ENCODE results near the gene OSBP2. TPM values are rescaled to one million over a fixed set of nuclear protein-coding genes. Genes with fewer than 3 reads are reported as not detected.

OSBP2 gene
- total RNA-seq, 1 donor from 2014 or later, result 2.4 TPM

GRCh38 chr22:30785527-30785926, 90.9 kb downstream of the OSBP2 start:
- DNase-seq (ENCODE audit: low spot score), result no peak
- TF ChIP-seq CTCF (IDR thresholded peaks at IDR 0.05), result no peak
- no peaks in the 10 kb centered on the region for H3K36me3 Mint-ChIP-seq (ENCODE audit: low read depth)
- H3K4me1 Mint-ChIP-seq (ENCODE audit: low read depth), result peaks cover 5% of the 10 kb centered on the region
- no peak overlapping the region for H3K4me3 Mint-ChIP-seq (ENCODE audit: unreplicated experiment)
- H3K27me3 Mint-ChIP-seq (ENCODE audit: low read depth), result no peaks in the 10 kb centered on the region
- H3K27ac Mint-ChIP-seq (ENCODE audit: unreplicated experiment), result no peak overlapping the region
- H3K9me3 Mint-ChIP-seq (ENCODE audit: low read depth), result no peaks in the 10 kb centered on the region

- H3K9me3 Mint-ChIP-seq (ENCODE audit: low read depth), result no peaks in the 10 kb centered on the region
- H3K27me3 Mint-ChIP-seq (ENCODE audit: low read depth), result no peaks in the 10 kb centered on the region
- H3K27ac Mint-ChIP-seq (ENCODE audit: unreplicated experiment), result no peak overlapping the region
- no peak for DNase-seq (ENCODE audit: low spot score)
- TF ChIP-seq CTCF (IDR thresholded peaks at IDR 0.05), result no peak
- H3K4me1 Mint-ChIP-seq (ENCODE audit: low read depth), result no peaks in the 10 kb centered on the region
- H3K4me3 Mint-ChIP-seq (ENCODE audit: unreplicated experiment), result no peak overlapping the region
- no peaks in the 10 kb centered on the region for H3K36me3 Mint-ChIP-seq (ENCODE audit: low read depth)
Measured at GRCh38 chr22:30790366-30790765, 95.7 kb downstream of the OSBP2 start.

- DNase-seq (ENCODE audit: low spot score), result peak; percentile 10
- Mint-ChIP-seq H3K27me3 (ENCODE audit: low read depth) (no peaks in the 10 kb centered on the region), H3K4me3 (ENCODE audit: unreplicated experiment) (no peak overlapping the region), H3K27ac (ENCODE audit: unreplicated experiment) (no peak overlapping the region), H3K9me3 (ENCODE audit: low read depth) (no peaks in the 10 kb centered on the region), H3K36me3 (ENCODE audit: low read depth) (no peaks in the 10 kb centered on the region), H3K4me1 (ENCODE audit: low read depth) (no peaks in the 10 kb centered on the region)
- TF ChIP-seq CTCF (IDR thresholded peaks at IDR 0.05), result no peak
Measured at GRCh38 chr22:30792456-30792855, 97.8 kb downstream of the OSBP2 start.

GRCh38 chr22:30795118-30795517, 100.4 kb downstream of the OSBP2 start:
- no peaks in the 10 kb centered on the region for H3K9me3 Mint-ChIP-seq (ENCODE audit: low read depth)
- DNase-seq (ENCODE audit: low spot score), result no peak
- H3K4me3 Mint-ChIP-seq (ENCODE audit: unreplicated experiment), result no peak overlapping the region
- no peak overlapping the region for H3K27ac Mint-ChIP-seq (ENCODE audit: unreplicated experiment)
- H3K27me3 Mint-ChIP-seq (ENCODE audit: low read depth), result peaks cover 13% of the 10 kb centered on the region
- no peak for TF ChIP-seq CTCF (IDR thresholded peaks at IDR 0.05)
- no peaks in the 10 kb centered on the region for H3K4me1 Mint-ChIP-seq (ENCODE audit: low read depth)
- H3K36me3 Mint-ChIP-seq (ENCODE audit: low read depth), result no peaks in the 10 kb centered on the region

- TF ChIP-seq CTCF (IDR thresholded peaks at IDR 0.05), result no peak
- peaks cover 39% of the 10 kb centered on the region for H3K27me3 Mint-ChIP-seq (ENCODE audit: low read depth)
- H3K27ac Mint-ChIP-seq (ENCODE audit: unreplicated experiment), result no peak overlapping the region
- H3K36me3 Mint-ChIP-seq (ENCODE audit: low read depth), result no peaks in the 10 kb centered on the region
- H3K9me3 Mint-ChIP-seq (ENCODE audit: low read depth), result no peaks in the 10 kb centered on the region
- H3K4me3 Mint-ChIP-seq (ENCODE audit: unreplicated experiment), result peak overlapping the region; percentile 25
- DNase-seq (ENCODE audit: low spot score), result no peak
- H3K4me1 Mint-ChIP-seq (ENCODE audit: low read depth), result peaks cover 8% of the 10 kb centered on the region
Measured at GRCh38 chr22:30801695-30802094, 107.0 kb downstream of the OSBP2 start.
